GM18951 (cell line): ENCODE measurements around the gene IL26.
"Not testable (repeated sequence)": the region's sequence is repeated elsewhere in the genome, so short reads cannot be mapped to it uniquely, and the experiment has no call there.

Experiments used
- POLR2A ChIP-seq: IDR thresholded peaks from 4 replicates; pipeline ENCODE4 v1.6.1; 2011; ENCODE audit warnings: mild to moderate bottlenecking; ENCODE audit not compliant: insufficient read length, insufficient read depth; ENCODE audit errors: extremely low read depth
- in situ Hi-C: fragments of 300-500 bp; cut with MboI; formaldehyde crosslinking; loops from one replicate; pipeline ENCODE4 v1.12.0; 2022; ENCODE audit warnings: low sequenced_read_pairs, mixed read lengths, inconsistent platforms; ENCODE audit not compliant: unreplicated experiment

The IL26 gene

DNA sequence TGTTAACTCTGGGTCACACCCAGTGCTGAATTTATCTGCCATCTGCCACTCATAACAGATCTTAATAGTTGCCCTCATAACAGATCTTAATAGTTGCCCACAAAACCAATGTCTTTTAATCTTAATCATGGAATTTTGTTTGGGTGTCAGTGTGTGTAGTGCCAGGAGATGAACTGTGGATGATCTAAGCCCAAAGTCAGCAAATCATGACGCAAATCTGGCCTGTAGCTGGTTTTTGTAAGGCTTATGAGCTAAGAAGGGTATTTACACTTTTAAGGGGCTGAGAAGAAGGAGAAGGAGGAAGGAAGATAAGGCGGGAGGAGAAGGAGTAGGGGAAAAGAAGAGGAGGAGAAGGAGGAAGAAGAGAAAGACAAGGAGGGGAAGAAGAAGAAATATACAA is 10.0 kb upstream of the IL26 start:
- no peak for TF ChIP-seq POLR2A
- in situ Hi-C loops = loop anchor here (5.0 kb wide), 1 partner anchor 77 kb away; no protein-coding TSS in a partner anchor

- in situ Hi-C loops = no loop called here
- no peak for TF ChIP-seq POLR2A
These were observed 8.5 kb upstream of the IL26 start for GRCh38 chr12:68234140-68234539.

- in situ Hi-C loops = no loop called here
- no peak for TF ChIP-seq POLR2A
These were observed 7.9 kb upstream of the IL26 start for GRCh38 chr12:68233498-68233897.

GRCh38 chr12:68231691-68232090 is 6.1 kb upstream of the IL26 start:
- no peak for TF ChIP-seq POLR2A
- in situ Hi-C loops = no loop called here

- in situ Hi-C loops = no loop called here
- TF ChIP-seq POLR2A = no peak
These were observed 5.6 kb upstream of the IL26 start for GRCh38 chr12:68231229-68231628.

GRCh38 chr12:68229956-68230355 is 4.3 kb upstream of the IL26 start:
- in situ Hi-C loops = no loop called here

DNA sequence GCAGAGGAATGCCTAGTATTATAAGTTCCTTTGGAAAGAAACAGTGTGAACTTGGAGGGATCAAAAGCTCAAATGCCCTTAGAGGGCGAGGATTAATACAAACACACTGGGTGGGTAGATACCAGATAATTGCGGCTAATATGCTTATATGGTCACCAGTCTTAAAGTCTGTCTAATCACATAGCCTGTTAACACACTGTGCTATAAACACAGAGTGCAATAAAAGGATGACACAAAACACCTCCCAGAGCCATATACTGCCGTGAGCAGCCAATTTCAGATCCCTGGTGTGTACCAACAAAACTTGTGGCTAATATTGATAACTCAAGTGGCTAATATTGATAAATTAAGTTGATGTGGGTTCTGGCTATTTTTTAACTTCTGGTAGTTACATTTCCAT is 1.7 kb upstream of the IL26 start:
- in situ Hi-C loops = no loop called here
- no peak for TF ChIP-seq POLR2A

More at GRCh38 chr12:68229956-68230355, 4.3 kb upstream of the IL26 start:
- no peak for TF ChIP-seq POLR2A

- TF ChIP-seq POLR2A = no peak
- in situ Hi-C loops = no loop called here
These were observed 861 bp downstream of the IL26 start for GRCh38 chr12:68224613-68225285.

DNA sequence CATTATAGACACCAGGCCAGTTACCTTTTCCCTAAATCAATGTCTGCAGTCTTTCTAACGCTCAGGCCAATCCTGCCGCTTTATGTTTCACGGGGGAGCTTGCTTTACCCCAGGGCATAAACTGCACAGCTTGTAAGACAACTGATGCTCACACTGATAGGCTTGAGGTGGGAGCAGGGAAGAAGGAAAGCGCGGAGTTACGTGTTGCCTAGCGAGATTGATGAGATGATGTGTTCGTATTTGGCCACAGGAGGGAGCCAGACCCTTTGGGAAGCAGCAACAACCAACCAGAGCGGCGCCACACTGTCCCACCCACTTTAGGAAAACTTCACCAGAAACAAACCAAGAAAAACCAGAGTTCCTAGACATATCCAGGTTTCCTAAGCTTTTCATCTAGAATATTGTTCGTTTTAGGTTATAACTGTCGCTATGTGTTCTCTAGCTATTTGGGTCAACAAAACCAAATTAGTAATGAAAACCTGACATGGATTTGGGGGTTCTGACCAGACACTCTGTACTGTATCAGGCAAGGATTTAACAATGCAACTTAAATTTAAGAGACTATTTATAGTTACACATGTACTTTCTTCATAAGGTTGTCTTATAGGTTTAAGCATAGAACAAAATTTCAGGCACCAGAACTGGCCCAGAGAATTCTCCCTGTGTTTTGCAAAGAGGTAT is 2.4 kb downstream of the IL26 start:
- no peak for TF ChIP-seq POLR2A
- in situ Hi-C loops = no loop called here

- in situ Hi-C loops = no loop called here
- no peak for TF ChIP-seq POLR2A
These were observed 3.3 kb downstream of the IL26 start for GRCh38 chr12:68222326-68222725.

- TF ChIP-seq POLR2A = no peak
- in situ Hi-C loops = no loop called here
These were observed 4.1 kb downstream of the IL26 start for GRCh38 chr12:68221497-68221896.

DNA sequence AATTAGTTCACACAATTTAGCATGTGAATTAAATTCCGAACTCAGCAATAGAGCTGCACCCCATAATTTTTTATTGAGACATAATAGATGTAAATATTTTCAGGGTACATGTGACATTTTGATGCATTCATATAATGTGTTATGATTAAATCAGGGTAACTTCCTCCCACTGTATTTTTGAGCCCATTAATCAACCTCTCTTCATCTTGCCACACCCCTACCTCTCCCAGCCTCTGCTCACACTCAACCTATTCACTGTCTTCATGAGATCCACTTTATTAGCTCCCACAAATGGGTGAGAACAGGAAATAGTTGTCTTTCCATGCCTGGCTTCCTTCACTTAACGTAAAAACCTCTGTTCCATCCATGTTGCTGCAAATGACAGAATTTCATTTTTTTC is 14.7 kb downstream of the IL26 start:
- no peak for TF ChIP-seq POLR2A
- in situ Hi-C loops = no loop called here

GRCh38 chr12:68209048-68209728 is 16.4 kb downstream of the IL26 start:
- in situ Hi-C loops = not testable (repeated sequence)

DNA sequence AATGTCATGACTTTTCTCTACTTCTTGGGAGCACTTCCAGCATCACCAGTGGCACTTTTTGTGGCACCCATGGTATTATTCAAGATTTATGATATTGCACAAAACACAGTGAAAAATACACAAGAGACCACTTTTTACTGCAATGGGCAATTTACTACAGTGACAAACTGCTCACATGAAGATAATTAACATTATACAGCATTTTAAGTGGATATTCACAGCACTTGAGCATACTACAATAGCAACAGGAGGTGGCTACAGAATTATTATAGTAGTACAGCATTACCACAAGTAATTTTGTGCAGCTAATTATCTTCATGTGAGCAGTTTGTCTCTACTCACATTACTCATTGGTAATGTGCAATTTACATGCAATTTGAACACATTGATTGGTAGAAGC is 18.3 kb downstream of the IL26 start:
- in situ Hi-C loops = no loop called here
- TF ChIP-seq POLR2A = no peak
